HEK293 (cell line): Measurements from ENCODE around the gene PDE2A.

Experiments used
- CTCF ChIA-PET: fragments of 350-600 bp; formaldehyde crosslinking; extraction: SDS; loops from one replicate; lab custom pipeline; 2021; ENCODE audit warnings: antibody characterized with exemption; lab: Yijun Ruan, JAX
- POLR2A ChIA-PET: fragments of 300-600 bp; formaldehyde crosslinking; extraction: SDS; loops from one replicate; lab custom pipeline; 2020; ENCODE audit warnings: antibody characterized with exemption, inconsistent platforms; lab: Yijun Ruan, JAX
- H3K27ac ChIP-seq: fragments of 200-500 bp; sonication (Bioruptor generic); 2 replicates; pipeline ENCODE4 v1.5.1; 2014; ENCODE audit warnings: low read depth, low read length, control low read depth, inconsistent platforms; ENCODE audit errors: extremely low read depth
- H3K36me3 ChIP-seq, 2 experiments: fragments of 200-500 bp in 1 of 2; sonication (Bioruptor generic) in 1 of 2; 1 replicate in 1 of 2; 2 replicates in 1 of 2; pipeline ENCODE4 v1.5.1; 2014 to 2017; ENCODE audit warnings: inconsistent platforms in 2 of 2, low read length in 2 of 2; ENCODE audit not compliant: control insufficient read depth in 2 of 2, insufficient read depth in 1 of 2
- H3K4me1 ChIP-seq: fragments of 200-500 bp; sonication (Bioruptor generic); 2 replicates; pipeline ENCODE4 v1.5.1; 2014; ENCODE audit warnings: mild to moderate bottlenecking, low read length, inconsistent platforms; ENCODE audit not compliant: control insufficient read depth, insufficient read depth
- H3K4me3 ChIP-seq: 2 replicates; pipeline ENCODE4 v1.5.1; 2011; ENCODE audit warnings: low read depth, mild to moderate bottlenecking, control low read depth, low read length, moderate library complexity
- H3K9me3 ChIP-seq: fragments of 200-500 bp; sonication (Bioruptor generic); 2 replicates; pipeline ENCODE4 v1.5.1; 2014; ENCODE audit warnings: low read depth, low read length, inconsistent platforms; ENCODE audit not compliant: control insufficient read depth, insufficient read depth
- AEBP2 ChIP-seq: fragments of 450-650 bp; formaldehyde crosslinking; IDR thresholded peaks from 2 replicates; pipeline ENCODE4 v1.5.1; 2016; ENCODE audit warnings: missing biosample characterization, missing genetic modification characterization, borderline replicate concordance
- EGR2 ChIP-seq: fragments of 450-650 bp; formaldehyde crosslinking; IDR thresholded peaks from 2 replicates; pipeline ENCODE4 v1.5.1; 2016; ENCODE audit warnings: low read depth, missing biosample characterization, missing genetic modification characterization
- ELK4 ChIP-seq: IDR thresholded peaks from 2 replicates; pipeline ENCODE4 v1.6.1; 2011; ENCODE audit warnings: mild to moderate bottlenecking, low read depth, low read length, borderline replicate concordance
- GLIS1 ChIP-seq: fragments of 450-650 bp; formaldehyde crosslinking; IDR thresholded peaks from 2 replicates; pipeline ENCODE4 v1.5.1; 2016; ENCODE audit warnings: missing biosample characterization, missing genetic modification characterization
- GLIS2 ChIP-seq: fragments of 450-650 bp; formaldehyde crosslinking; IDR thresholded peaks from 2 replicates; pipeline ENCODE4 v1.5.1; 2016; ENCODE audit warnings: missing biosample characterization, missing genetic modification characterization
- HOXC10 ChIP-seq: sonication (generic); formaldehyde crosslinking; IDR thresholded peaks from 2 replicates; pipeline ENCODE4 v1.8.1; 2023; ENCODE audit warnings: mild to moderate bottlenecking, missing genetic modification reagents
- IKZF3 ChIP-seq: fragments of 450-650 bp; IDR thresholded peaks from 2 replicates; pipeline ENCODE4 v1.5.0; 2018; ENCODE audit warnings: missing biosample characterization, mild to moderate bottlenecking, missing genetic modification characterization, moderate library complexity
- SCRT1 ChIP-seq: fragments of 450-650 bp; formaldehyde crosslinking; IDR thresholded peaks from 2 replicates; pipeline ENCODE4 v1.5.1; 2016; ENCODE audit warnings: missing biosample characterization, missing genetic modification characterization, borderline replicate concordance
- ZBTB21 ChIP-seq: fragments of 450-650 bp; formaldehyde crosslinking; IDR thresholded peaks from 2 replicates; pipeline ENCODE4 v1.5.1; 2017; ENCODE audit warnings: missing biosample characterization, missing genetic modification characterization
- ZBTB26 ChIP-seq: fragments of 450-650 bp; formaldehyde crosslinking; optimal IDR thresholded peaks from 2 replicates; pipeline ENCODE3; 2016; ENCODE audit warnings: missing biosample characterization, mild to moderate bottlenecking, missing genetic modification characterization
- ZBTB8A ChIP-seq: fragments of 450-650 bp; formaldehyde crosslinking; IDR thresholded peaks from 2 replicates; pipeline ENCODE4 v1.5.1; 2016; ENCODE audit warnings: missing biosample characterization, missing genetic modification characterization
- ZFHX2 ChIP-seq: fragments of 450-650 bp; formaldehyde crosslinking; conservative IDR thresholded peaks from 2 replicates; pipeline ENCODE4 v1.5.1; 2016; ENCODE audit warnings: missing biosample characterization, missing genetic modification characterization
- ZIC2 ChIP-seq: fragments of 450-650 bp; formaldehyde crosslinking; IDR thresholded peaks from 2 replicates; pipeline ENCODE4 v1.5.1; 2016; ENCODE audit warnings: missing biosample characterization, missing genetic modification characterization
- ZNF214 ChIP-seq: fragments of 450-650 bp; formaldehyde crosslinking; IDR thresholded peaks from 2 replicates; pipeline ENCODE4 v1.5.1; 2017; ENCODE audit warnings: missing biosample characterization, mild to moderate bottlenecking, missing genetic modification characterization, borderline replicate concordance
- ZNF223 ChIP-seq: fragments of 450-650 bp; formaldehyde crosslinking; IDR thresholded peaks from 2 replicates; pipeline ENCODE4 v1.5.1; 2016; ENCODE audit warnings: missing biosample characterization, missing genetic modification characterization
- ZNF366 ChIP-seq: fragments of 450-650 bp; formaldehyde crosslinking; conservative IDR thresholded peaks from 2 replicates; pipeline ENCODE4 v1.5.1; 2016; ENCODE audit warnings: missing biosample characterization, missing genetic modification characterization
- ZNF488 ChIP-seq: fragments of 450-650 bp; formaldehyde crosslinking; IDR thresholded peaks from 2 replicates; pipeline ENCODE4 v1.5.1; 2016; ENCODE audit warnings: missing biosample characterization, missing genetic modification characterization
- ZNF558 ChIP-seq: fragments of 450-650 bp; formaldehyde crosslinking; IDR thresholded peaks from 2 replicates; pipeline ENCODE4 v1.5.1; 2016; ENCODE audit warnings: missing biosample characterization, missing genetic modification characterization
- ZNF677 ChIP-seq: fragments of 450-650 bp; IDR thresholded peaks from 2 replicates; pipeline ENCODE4 v1.5.0; 2018; ENCODE audit warnings: missing biosample characterization, mild to moderate bottlenecking, missing genetic modification characterization, moderate library complexity

The PDE2A gene

GRCh38 chr11:72680624-72681158, 6.5 kb upstream of the PDE2A start:
- no peaks in the 10 kb centered on the region for H3K9me3 ChIP-seq
- POLR2A ChIA-PET: no interaction called here
- H3K27ac ChIP-seq: no peak overlapping the region
- H3K4me3 ChIP-seq: no peak overlapping the region
- TF ChIP-seq ZNF558 (tag by site-specific recombination) (no peak), ZBTB21 (tag by site-specific recombination) (no peak)
- peaks cover 0 to 19% of the 10 kb centered on the region in 2 experiments; a peak in 1 of 3 replicates for H3K36me3 ChIP-seq
- CTCF ChIA-PET: interaction anchor here (1.2 to 5.1 kb wide), 4 partner anchors 12 to 210 kb away, joined by 3 to 50 read pairs (median 21); no protein-coding TSS in a partner anchor
- no peaks in the 10 kb centered on the region for H3K4me1 ChIP-seq

GRCh38 chr11:72679869-72680268, 5.6 kb upstream of the PDE2A start:
- no peaks in the 10 kb centered on the region for H3K9me3 ChIP-seq
- peaks cover 0 to 14% of the 10 kb centered on the region in 2 experiments; a peak in 1 of 3 replicates for H3K36me3 ChIP-seq
- H3K4me3 ChIP-seq: no peak overlapping the region
- TF ChIP-seq ZNF214 (no peak), GLIS2 (tag by site-specific recombination) (peak; percentile 16; the same call in 1 of the 2 replicates), ZFHX2 (tag by site-specific recombination) (peak; percentile 63), ZBTB26 (tag by site-specific recombination) (no peak), EGR2 (tag by site-specific recombination) (peak; percentile 21; the same call in 1 of the 2 replicates), ZNF677 (tag by site-specific recombination) (no peak), ZNF223 (tag by site-specific recombination) (no peak), ZBTB8A (tag by site-specific recombination) (no peak), GLIS1 (tag by site-specific recombination) (peak; percentile 52), IKZF3 (tag by site-specific recombination) (no peak), ELK4 (no peak), HOXC10 (CRISPR knock-in tag) (no peak), ZNF488 (tag by site-specific recombination) (no peak), AEBP2 (tag by site-specific recombination) (no peak), SCRT1 (no peak), ZNF366 (tag by site-specific recombination) (no peak), ZIC2 (tag by site-specific recombination) (peak; percentile 44; the same call in 1 of the 2 replicates)
- TF ChIP-seq, all 188 proteins: peak for 5
- Histone ChIP-seq H3K27ac (no peak overlapping the region), H3K4me1 (no peaks in the 10 kb centered on the region)
- ChIA-PET CTCF (interaction anchor here (5.1 kb wide), 1 partner anchor 209 kb away, joined by 38 read pairs; no protein-coding TSS in a partner anchor), POLR2A (no interaction called here)
